HepG2 (cell line): Measurements from ENCODE around the gene POU6F2. TPM values are rescaled to one million over a fixed set of nuclear protein-coding genes. Genes with fewer than 3 reads are reported as not detected.

Experiments used
- ATF6 ChIP-seq: sonication (generic); formaldehyde crosslinking; conservative IDR thresholded peaks from 2 replicates; pipeline ENCODE4 v1.4.0; 2020; ENCODE audit warnings: missing genetic modification reagents
- BORCS8-MEF2B ChIP-seq: sonication (generic); formaldehyde crosslinking; IDR thresholded peaks from 2 replicates; pipeline ENCODE4 v1.8.0; 2022; ENCODE audit warnings: mild to moderate bottlenecking, missing genetic modification reagents
- DNMT1 ChIP-seq: sonication (generic); formaldehyde crosslinking; IDR thresholded peaks from 2 replicates; pipeline ENCODE4 v1.5.1; 2020; ENCODE audit warnings: mild to moderate bottlenecking, missing genetic modification reagents
- ERF ChIP-seq: IDR thresholded peaks from 2 replicates; pipeline ENCODE4 v1.6.1; 2018; ENCODE audit warnings: missing biosample characterization, missing genetic modification reagents
- FOXA1 ChIP-seq, 2 experiments: fragments of 450-650 bp in 1 of 2; sonication (generic) in 1 of 2; formaldehyde crosslinking in 1 of 2; IDR thresholded peaks; 2 replicates each; pipeline versions ENCODE4 v1.4.0 to v1.6.1; 2016 to 2020; ENCODE audit warnings: missing genetic modification reagents in 1 of 2
- KDM4B ChIP-seq: sonication (generic); formaldehyde crosslinking; IDR thresholded peaks from 2 replicates; pipeline ENCODE4 v1.4.0; 2020; ENCODE audit warnings: missing genetic modification reagents
- MIER3 ChIP-seq: IDR thresholded peaks from 2 replicates; pipeline ENCODE4 v1.6.1; 2016; ENCODE audit warnings: missing compliant biosample characterization, borderline replicate concordance
- MTF2 ChIP-seq: sonication (generic); formaldehyde crosslinking; IDR thresholded peaks from 2 replicates; pipeline ENCODE4 v1.5.0; 2020; ENCODE audit warnings: missing genetic modification reagents, borderline replicate concordance
- MXD3 ChIP-seq: IDR thresholded peaks from 2 replicates; pipeline ENCODE4 v1.6.1; 2016; ENCODE audit warnings: mild to moderate bottlenecking, missing biosample characterization, missing genetic modification reagents
- NFYB ChIP-seq: sonication (generic); formaldehyde crosslinking; IDR thresholded peaks from 2 replicates; pipeline ENCODE4 v1.4.0; 2020; ENCODE audit warnings: missing genetic modification reagents
- SETDB1 ChIP-seq: sonication (generic); formaldehyde crosslinking; IDR thresholded peaks from 2 replicates; pipeline ENCODE4 v1.5.1; 2020; ENCODE audit warnings: missing genetic modification reagents, mild to moderate bottlenecking, borderline replicate concordance
- SMYD3 ChIP-seq: sonication (generic); formaldehyde crosslinking; IDR thresholded peaks from 2 replicates; pipeline ENCODE4 v1.8.1; 2023; ENCODE audit warnings: mild to moderate bottlenecking, missing genetic modification reagents
- SOX13 ChIP-seq, 3 experiments: fragments of 450-650 bp in 1 of 3; sonication (generic) in 1 of 3; formaldehyde crosslinking in 1 of 3; IDR thresholded peaks in 2 of 3; conservative IDR thresholded peaks in 1 of 3; 2 replicates each; pipeline versions ENCODE4 v1.5.0 to v1.6.1; 2016 to 2020; ENCODE audit warnings: antibody characterized with exemption in 1 of 3, mild to moderate bottlenecking in 1 of 3, missing compliant biosample characterization in 1 of 3, missing genetic modification reagents in 1 of 3, moderate library complexity in 1 of 3
- TAF15 ChIP-seq: fragments of 200-400 bp; formaldehyde crosslinking; IDR thresholded peaks from one replicate; pipeline ENCODE4 v1.6.1; 2018; ENCODE audit warnings: mild to moderate bottlenecking, low read depth, low read length; ENCODE audit not compliant: poor library complexity, severe bottlenecking
- ZNF10 ChIP-seq: sonication (generic); formaldehyde crosslinking; IDR thresholded peaks from 2 replicates; pipeline ENCODE4 v1.4.0; 2020; ENCODE audit warnings: mild to moderate bottlenecking, low read depth, missing genetic modification reagents, borderline replicate concordance
- ZNF224 ChIP-seq: sonication (generic); formaldehyde crosslinking; IDR thresholded peaks from 2 replicates; pipeline ENCODE4 v1.5.0; 2020; ENCODE audit warnings: mild to moderate bottlenecking, missing genetic modification reagents
- ZNF343 ChIP-seq: sonication (generic); formaldehyde crosslinking; IDR thresholded peaks from 2 replicates; pipeline ENCODE4 v1.4.0; 2020; ENCODE audit warnings: mild to moderate bottlenecking, missing genetic modification reagents
- ZNF513 ChIP-seq: sonication (generic); formaldehyde crosslinking; conservative IDR thresholded peaks from 2 replicates; pipeline ENCODE4 v1.5.0; 2020; ENCODE audit warnings: missing genetic modification reagents
- ZNF572 ChIP-seq: sonication (generic); formaldehyde crosslinking; IDR thresholded peaks from 2 replicates; pipeline ENCODE4 v1.5.1; 2020; ENCODE audit warnings: mild to moderate bottlenecking, missing genetic modification reagents
- ZNF619 ChIP-seq: sonication (generic); formaldehyde crosslinking; IDR thresholded peaks from 2 replicates; pipeline ENCODE4 v1.4.0; 2020; ENCODE audit warnings: mild to moderate bottlenecking, missing genetic modification reagents
- ZNF674 ChIP-seq: sonication (generic); formaldehyde crosslinking; IDR thresholded peaks from 2 replicates; pipeline ENCODE4 v1.5.0; 2020; ENCODE audit warnings: low read depth, mild to moderate bottlenecking, missing genetic modification reagents
- ZNF709 ChIP-seq: sonication (generic); formaldehyde crosslinking; IDR thresholded peaks from 2 replicates; pipeline ENCODE4 v1.5.0; 2020; ENCODE audit warnings: mild to moderate bottlenecking, missing genetic modification reagents
- ZNF784 ChIP-seq: sonication (generic); formaldehyde crosslinking; IDR thresholded peaks from 2 replicates; pipeline ENCODE4 v1.5.1; 2020; ENCODE audit warnings: missing genetic modification reagents, mild to moderate bottlenecking, borderline replicate concordance
- ZNF850 ChIP-seq: sonication (generic); formaldehyde crosslinking; conservative IDR thresholded peaks from 2 replicates; pipeline ENCODE4 v1.9.0; 2021; ENCODE audit warnings: mild to moderate bottlenecking, missing genetic modification reagents
- ZNF891 ChIP-seq: sonication (generic); formaldehyde crosslinking; IDR thresholded peaks from 2 replicates; pipeline ENCODE4 v1.5.0; 2020; ENCODE audit warnings: mild to moderate bottlenecking, missing genetic modification reagents
- ZSCAN30 ChIP-seq: sonication (generic); formaldehyde crosslinking; IDR thresholded peaks from 2 replicates; pipeline ENCODE4 v1.5.0; 2020; ENCODE audit warnings: mild to moderate bottlenecking, missing genetic modification reagents
- polyA plus RNA-seq, 8 experiments: library from polyadenylated mRNA; depleted of rRNA in 3 of 8; stranded (reverse) in 7 of 8; unstranded in 1 of 8; fragments of >200 nt; fragmentation: Illumina TruSeq in 4 of 8; extraction: Trizol in 4 of 8; gene quantifications; 2 replicates each; pipeline versions ENCODE4 v1.2.1 to v1.2.3, GENCODE V29; 2011 to 2016; ENCODE audit warnings: low read depth in 4 of 8, missing spikeins in 1 of 8, mixed read lengths in 1 of 8; ENCODE audit not compliant: insufficient read depth in 1 of 8
- total RNA-seq, 5 experiments: library from RNA; depleted of rRNA; stranded (reverse); fragments of >200 nt; fragmentation: Illumina TruSeq; extraction: Trizol; gene quantifications; 2 replicates each; pipeline ENCODE4 v1.2.3, GENCODE V29; 2016; ENCODE audit warnings: low read depth in 1 of 5

Gene POU6F2
- total and polyA plus RNA-seq, 2 of the 13 experiments (the other 11 are each of a cell fraction or from before 2014, with no cell fraction given), result not detected

- TF ChIP-seq TAF15, result no peak
- TF ChIP-seq ERF, result no peak
- no peak for TF ChIP-seq MIER3
- no peak for TF ChIP-seq NFYB (CRISPR knock-in tag)
- TF ChIP-seq ZNF572 (CRISPR knock-in tag), result no peak
- no peak for TF ChIP-seq ZNF10 (CRISPR knock-in tag)
- TF ChIP-seq ZNF784 (CRISPR knock-in tag), result no peak
- TF ChIP-seq ZNF891 (CRISPR knock-in tag), result no peak
- TF ChIP-seq DNMT1 (CRISPR knock-in tag), result no peak
- TF ChIP-seq ZNF850 (CRISPR knock-in tag), result no peak
- TF ChIP-seq KDM4B (CRISPR knock-in tag), result no peak
- TF ChIP-seq ATF6 (CRISPR knock-in tag), result no peak
- TF ChIP-seq MTF2, result no peak
- no peak for TF ChIP-seq ZNF709
- TF ChIP-seq ZNF513 (CRISPR knock-in tag), result no peak
- no peak for TF ChIP-seq ZNF674 (CRISPR knock-in tag)
- no peak for TF ChIP-seq ZNF224 (CRISPR knock-in tag)
- no peak for TF ChIP-seq MXD3 (CRISPR knock-in tag)
- TF ChIP-seq ZNF343, result no peak
- TF ChIP-seq SETDB1 (CRISPR knock-in tag), result no peak
- TF ChIP-seq SOX13 (IDR thresholded peaks at IDR 0.05), result no peak
- TF ChIP-seq SOX13 (CRISPR knock-in tag; conservative IDR thresholded peaks at IDR 0.05 in 1 of 2, IDR thresholded peaks at IDR 0.05 in 1 of 2), result peak in 1 of 2 experiments; percentile 61; a peak in 2 of 4 replicates
- TF ChIP-seq FOXA1 (IDR thresholded peaks at IDR 0.05), result no peak
- no peak for TF ChIP-seq FOXA1 (CRISPR knock-in tag; IDR thresholded peaks at IDR 0.05)
- no peak for TF ChIP-seq ZNF619 (CRISPR knock-in tag)
- no peak for TF ChIP-seq ZSCAN30 (CRISPR knock-in tag)
- no peak for TF ChIP-seq BORCS8-MEF2B (CRISPR knock-in tag)
- no peak for TF ChIP-seq SMYD3 (CRISPR knock-in tag)
Measured at GRCh38 chr7:39375047-39375873, 397.6 kb downstream of the POU6F2 start (continued).
